HEK293 (cell line): ENCODE data around the gene MAK.

Experiments
- BCL11B ChIP-seq: fragments of 450-650 bp; formaldehyde crosslinking; IDR thresholded peaks from 2 replicates; pipeline ENCODE4 v1.5.1; 2016; ENCODE audit warnings: low read depth, missing biosample characterization, missing genetic modification characterization
- ELK4 ChIP-seq: IDR thresholded peaks from 2 replicates; pipeline ENCODE4 v1.6.1; 2011; ENCODE audit warnings: mild to moderate bottlenecking, low read depth, low read length, borderline replicate concordance
- ZBTB20 ChIP-seq: fragments of 450-650 bp; formaldehyde crosslinking; IDR thresholded peaks from 2 replicates; pipeline ENCODE4 v1.5.1; 2016; ENCODE audit warnings: missing biosample characterization, missing genetic modification characterization
- ZNF639 ChIP-seq: fragments of 450-650 bp; formaldehyde crosslinking; IDR thresholded peaks from 2 replicates; pipeline ENCODE4 v1.5.1; 2016; ENCODE audit warnings: missing biosample characterization, missing genetic modification characterization
- ZSCAN23 ChIP-seq: fragments of 450-650 bp; formaldehyde crosslinking; IDR thresholded peaks from 2 replicates; pipeline ENCODE4 v1.5.1; 2016; ENCODE audit warnings: missing biosample characterization, missing genetic modification characterization
- TF ChIP-seq, protein P1 (sequence below): fragments of 450-650 bp; formaldehyde crosslinking; IDR thresholded peaks from 2 replicates; pipeline ENCODE4 v1.5.1; 2016; ENCODE audit warnings: missing biosample characterization, missing genetic modification characterization
- TF ChIP-seq, protein P2 (sequence below): fragments of 450-650 bp; formaldehyde crosslinking; IDR thresholded peaks from 2 replicates; pipeline ENCODE4 v1.5.1; 2016; ENCODE audit warnings: missing biosample characterization, missing genetic modification characterization

- TF ChIP-seq ZBTB20 (tag by site-specific recombination) (no peak), BCL11B (tag by site-specific recombination) (no peak), ZNF639 (tag by site-specific recombination) (no peak), ZSCAN23 (tag by site-specific recombination) (no peak), ELK4 (no peak)
- TF ChIP-seq, protein P1, sequence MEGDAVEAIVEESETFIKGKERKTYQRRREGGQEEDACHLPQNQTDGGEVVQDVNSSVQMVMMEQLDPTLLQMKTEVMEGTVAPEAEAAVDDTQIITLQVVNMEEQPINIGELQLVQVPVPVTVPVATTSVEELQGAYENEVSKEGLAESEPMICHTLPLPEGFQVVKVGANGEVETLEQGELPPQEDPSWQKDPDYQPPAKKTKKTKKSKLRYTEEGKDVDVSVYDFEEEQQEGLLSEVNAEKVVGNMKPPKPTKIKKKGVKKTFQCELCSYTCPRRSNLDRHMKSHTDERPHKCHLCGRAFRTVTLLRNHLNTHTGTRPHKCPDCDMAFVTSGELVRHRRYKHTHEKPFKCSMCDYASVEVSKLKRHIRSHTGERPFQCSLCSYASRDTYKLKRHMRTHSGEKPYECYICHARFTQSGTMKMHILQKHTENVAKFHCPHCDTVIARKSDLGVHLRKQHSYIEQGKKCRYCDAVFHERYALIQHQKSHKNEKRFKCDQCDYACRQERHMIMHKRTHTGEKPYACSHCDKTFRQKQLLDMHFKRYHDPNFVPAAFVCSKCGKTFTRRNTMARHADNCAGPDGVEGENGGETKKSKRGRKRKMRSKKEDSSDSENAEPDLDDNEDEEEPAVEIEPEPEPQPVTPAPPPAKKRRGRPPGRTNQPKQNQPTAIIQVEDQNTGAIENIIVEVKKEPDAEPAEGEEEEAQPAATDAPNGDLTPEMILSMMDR: no peak
- TF ChIP-seq, protein P2, sequence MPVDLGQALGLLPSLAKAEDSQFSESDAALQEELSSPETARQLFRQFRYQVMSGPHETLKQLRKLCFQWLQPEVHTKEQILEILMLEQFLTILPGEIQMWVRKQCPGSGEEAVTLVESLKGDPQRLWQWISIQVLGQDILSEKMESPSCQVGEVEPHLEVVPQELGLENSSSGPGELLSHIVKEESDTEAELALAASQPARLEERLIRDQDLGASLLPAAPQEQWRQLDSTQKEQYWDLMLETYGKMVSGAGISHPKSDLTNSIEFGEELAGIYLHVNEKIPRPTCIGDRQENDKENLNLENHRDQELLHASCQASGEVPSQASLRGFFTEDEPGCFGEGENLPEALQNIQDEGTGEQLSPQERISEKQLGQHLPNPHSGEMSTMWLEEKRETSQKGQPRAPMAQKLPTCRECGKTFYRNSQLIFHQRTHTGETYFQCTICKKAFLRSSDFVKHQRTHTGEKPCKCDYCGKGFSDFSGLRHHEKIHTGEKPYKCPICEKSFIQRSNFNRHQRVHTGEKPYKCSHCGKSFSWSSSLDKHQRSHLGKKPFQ (tag by site-specific recombination): no peak
Observed at GRCh38 chr6:10861086-10861485, 22.7 kb upstream of the MAK start.
